Peyer's patch (tissue), 4 donors: Measurements from ENCODE around the gene PI4KA.
"Not testable (repeated sequence)": the region's sequence is repeated elsewhere in the genome, so short reads cannot be mapped to it uniquely, and the experiment has no call there.

ENCODE experiments used
- CTCF ChIP-seq, 6 experiments: fragments of 450-650 bp in 4 of 6; fragments of 200-600 bp in 2 of 6; sonication (generic) in 1 of 6; IDR thresholded peaks; one replicate each; pipeline ENCODE4 v1.5.1; 2017 to 2019; ENCODE audit warnings: antibody characterized with exemption in 6 of 6, mild to moderate bottlenecking in 3 of 6, moderate library complexity in 1 of 6
- POLR2A ChIP-seq, 2 donors: fragments of 450-650 bp; IDR thresholded peaks; one replicate each; pipeline ENCODE4 v1.5.1; 2017; ENCODE audit warnings: antibody characterized with exemption in 2 of 2, mild to moderate bottlenecking in 2 of 2, moderate library complexity in 2 of 2

DNA sequence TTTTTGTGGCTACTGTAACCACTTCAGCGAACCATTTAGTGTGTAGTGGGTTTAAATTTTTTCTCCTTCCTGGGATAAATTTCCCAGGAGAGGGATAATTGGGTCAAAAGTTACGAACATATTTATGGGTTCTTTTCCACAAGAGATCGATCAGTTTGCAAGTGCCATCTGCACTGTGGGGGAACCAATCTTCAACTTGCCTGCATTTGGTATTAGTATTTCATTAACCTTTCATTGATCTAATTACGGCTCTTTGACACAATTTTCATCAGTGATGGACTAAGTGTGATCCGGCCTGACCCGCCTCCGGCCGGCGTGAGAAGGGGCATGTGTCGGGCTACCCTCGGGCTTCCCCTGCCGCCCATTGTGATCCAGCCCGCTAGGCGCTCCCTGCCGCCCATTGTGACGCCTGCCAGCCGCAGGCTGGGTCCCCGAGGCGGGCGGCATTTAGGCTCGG is 156.9 kb downstream of the PI4KA start:
- not testable (repeated sequence) for TF ChIP-seq CTCF, POLR2A (IDR thresholded peaks at IDR 0.05)
